ENCODE data around the gene SMG1.
"Not testable (repeated sequence)": the region's sequence is repeated elsewhere in the genome, so short reads cannot be mapped to it uniquely, and the experiment has no call there.

Gene SMG1

DNA sequence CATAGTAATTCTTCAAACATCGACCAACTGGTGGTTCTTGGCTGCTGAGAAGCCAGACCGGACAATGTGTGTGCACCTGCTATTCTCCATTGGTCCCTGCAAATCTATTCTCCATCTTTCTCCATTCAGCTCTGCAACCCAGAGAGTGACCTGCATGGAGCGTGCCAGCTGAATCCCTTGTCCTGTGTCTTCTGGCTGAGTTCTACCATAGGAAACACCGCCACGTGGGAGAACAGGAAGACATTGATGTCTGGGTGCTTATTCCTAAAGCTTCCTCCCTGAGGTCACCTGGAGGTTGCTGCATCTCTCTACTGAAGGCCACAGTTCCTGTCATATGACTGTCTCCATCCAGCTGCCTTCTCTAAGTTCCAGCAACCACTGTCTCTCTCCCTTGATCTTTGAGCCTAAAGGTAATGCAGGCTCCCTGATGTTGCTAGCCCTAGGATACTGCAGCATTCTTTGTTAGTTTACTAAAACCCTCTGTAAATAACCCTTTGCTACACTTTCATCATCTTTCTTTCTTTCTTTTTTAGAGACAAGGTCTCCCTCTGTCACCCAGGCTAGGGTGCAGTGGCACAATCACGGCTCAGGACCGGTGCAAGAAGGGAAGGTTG is 10.6 kb upstream of the SMG1 start:
- in situ Hi-C loops (cut with HindIII; ENCODE audit: low sequenced_read_pairs), result no loop called here

GRCh38 chr16:18933501-18933900 is 7.3 kb upstream of the SMG1 start:
- in situ Hi-C loops (cut with HindIII; ENCODE audit: low sequenced_read_pairs), result no loop called here

DNA sequence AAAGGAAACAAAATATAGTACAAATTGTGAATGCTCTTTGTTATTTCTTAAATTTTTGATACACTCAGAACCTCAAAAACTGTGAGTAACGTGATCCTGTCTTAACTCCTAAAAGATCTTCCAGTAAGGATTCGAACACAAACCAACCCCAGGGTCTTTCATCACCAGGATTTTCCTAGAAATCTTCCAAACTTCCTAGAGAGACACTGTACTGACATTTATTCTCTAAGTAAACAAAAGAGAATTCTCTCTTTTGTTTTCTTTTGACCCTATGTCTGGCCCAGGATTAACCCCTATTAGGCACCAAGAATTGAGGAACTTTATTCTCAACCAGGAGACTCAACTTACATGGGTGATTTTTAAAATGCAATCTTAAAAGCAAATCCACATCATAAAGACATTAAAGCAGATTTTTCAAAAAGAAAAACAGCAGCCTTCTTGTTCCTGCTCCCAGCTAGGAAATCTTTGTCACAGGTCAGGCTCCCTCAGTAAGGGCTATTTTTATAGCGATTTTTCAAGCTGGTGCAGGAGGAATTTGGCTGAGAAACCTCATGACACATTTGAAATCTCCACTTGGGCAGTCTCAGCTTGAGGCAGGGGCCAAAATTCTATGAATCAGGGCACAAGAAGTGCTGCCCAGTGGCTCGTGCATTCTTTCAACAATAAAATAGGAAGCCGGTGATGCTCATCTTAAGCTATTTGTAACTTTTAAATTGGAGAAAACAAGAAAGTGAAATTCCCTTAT is 6.2 kb upstream of the SMG1 start:
- in situ Hi-C loops (cut with HindIII; ENCODE audit: low sequenced_read_pairs), result no loop called here

GRCh38 chr16:18931756-18932155 is 5.5 kb upstream of the SMG1 start:
- in situ Hi-C loops (cut with HindIII; ENCODE audit: low sequenced_read_pairs), result no loop called here

DNA sequence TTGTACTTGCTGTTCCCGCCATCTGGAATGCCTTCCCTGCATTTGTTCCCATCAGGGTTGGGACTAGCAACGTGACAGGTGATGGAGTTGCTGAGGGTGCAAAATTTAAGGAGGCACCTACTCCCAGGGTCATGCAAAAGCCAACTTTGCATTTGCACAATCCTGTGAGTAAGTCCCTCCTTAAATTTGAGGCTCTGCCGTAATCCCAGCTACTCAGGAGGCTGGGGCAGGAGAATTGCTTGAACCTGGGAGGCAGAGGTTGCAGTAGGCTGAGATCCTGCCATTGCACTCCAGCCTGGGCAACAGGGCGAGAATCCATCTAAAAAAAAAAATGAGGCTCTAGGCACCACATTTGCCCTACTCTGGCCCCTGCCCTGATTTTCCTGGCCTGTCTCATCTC is 3.9 kb upstream of the SMG1 start:
- in situ Hi-C loops (cut with HindIII; ENCODE audit: low sequenced_read_pairs), result not testable (repeated sequence)

GRCh38 chr16:18928073-18928472 is 1.9 kb upstream of the SMG1 start:
- in situ Hi-C loops (cut with HindIII; ENCODE audit: low sequenced_read_pairs), result not testable (repeated sequence)

DNA sequence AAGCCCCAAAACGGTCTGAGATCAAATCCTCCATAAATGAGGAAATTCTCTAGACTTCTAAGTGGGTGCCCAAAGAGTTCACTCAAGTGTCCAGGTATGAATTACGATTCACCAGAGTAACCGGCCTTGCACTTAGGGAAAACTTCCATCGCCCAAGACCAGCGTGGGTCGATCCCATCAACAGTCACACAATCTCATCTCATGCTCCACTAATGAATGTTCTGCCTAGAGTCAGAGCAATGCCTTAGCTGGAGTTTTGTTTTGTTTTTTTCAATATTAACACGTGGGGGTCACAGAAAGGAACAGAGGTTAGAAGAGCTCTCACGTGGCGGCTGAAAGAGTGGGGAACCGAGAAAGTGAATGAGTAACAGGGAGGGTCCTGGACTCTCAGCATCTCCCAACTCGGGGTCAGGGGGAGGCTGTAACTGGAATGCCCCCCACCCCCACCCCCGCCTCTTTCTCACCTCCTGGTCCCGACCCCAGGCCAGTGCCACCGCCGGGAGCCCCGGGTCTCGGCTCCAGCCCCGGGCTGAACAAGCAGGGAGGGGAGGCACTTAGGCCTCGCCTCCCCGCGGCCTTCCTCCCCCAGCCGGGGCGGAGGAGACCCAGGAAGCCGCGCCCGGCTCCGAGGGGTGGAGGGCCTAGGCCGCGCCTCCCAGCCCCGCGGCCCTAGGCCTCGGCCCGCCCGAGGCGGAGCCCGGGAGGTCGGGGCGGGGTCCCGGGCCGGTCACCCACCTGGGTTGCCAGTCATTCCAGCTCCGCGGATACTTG is 808 bp downstream of the SMG1 start:
- in situ Hi-C loops (cut with HindIII; ENCODE audit: low sequenced_read_pairs), result not testable (repeated sequence)

DNA sequence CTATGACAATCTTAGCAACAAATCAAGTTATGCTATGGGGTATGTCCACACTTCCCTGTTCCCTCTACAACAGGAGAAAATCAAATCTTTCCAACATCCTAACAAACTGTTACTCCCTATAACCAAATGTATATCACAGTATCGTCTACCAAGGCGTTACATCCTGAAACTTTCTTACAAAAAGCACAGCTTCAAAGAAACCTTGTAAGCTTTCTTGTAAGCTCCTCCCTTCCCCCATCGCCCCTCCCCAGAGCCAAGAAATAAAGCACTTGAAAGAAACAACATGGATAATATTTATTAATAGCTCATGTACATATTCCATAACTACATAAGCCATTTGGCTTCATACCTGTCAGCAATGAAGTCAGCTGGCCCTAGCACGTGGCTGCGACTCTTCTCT is 2.3 kb downstream of the SMG1 start:
- in situ Hi-C loops (cut with HindIII; ENCODE audit: low sequenced_read_pairs), result not testable (repeated sequence)

- in situ Hi-C loops (cut with HindIII; ENCODE audit: low sequenced_read_pairs), result not testable (repeated sequence)
Measured at GRCh38 chr16:18923124-18923523, 3.1 kb downstream of the SMG1 start.

DNA sequence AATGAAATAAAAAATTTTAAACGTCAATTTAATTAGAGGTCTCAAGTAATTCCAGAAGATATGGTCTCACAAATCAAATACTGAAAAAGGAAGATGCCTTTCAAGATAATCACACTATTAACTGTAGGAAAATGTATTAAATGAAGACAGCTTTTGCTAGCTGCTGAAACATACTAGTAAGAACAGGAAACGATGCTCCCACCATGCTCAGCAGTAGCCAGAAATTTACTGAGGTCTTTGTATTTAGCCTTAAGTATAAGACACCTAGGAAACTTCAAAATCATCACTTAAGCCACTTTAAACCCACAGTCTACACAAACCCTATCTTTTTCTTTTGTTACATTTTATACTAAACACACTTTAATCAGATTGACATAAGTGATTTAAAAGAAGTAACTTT is 16.6 kb downstream of the SMG1 start:
- in situ Hi-C loops (cut with HindIII; ENCODE audit: low sequenced_read_pairs), result not testable (repeated sequence)

DNA sequence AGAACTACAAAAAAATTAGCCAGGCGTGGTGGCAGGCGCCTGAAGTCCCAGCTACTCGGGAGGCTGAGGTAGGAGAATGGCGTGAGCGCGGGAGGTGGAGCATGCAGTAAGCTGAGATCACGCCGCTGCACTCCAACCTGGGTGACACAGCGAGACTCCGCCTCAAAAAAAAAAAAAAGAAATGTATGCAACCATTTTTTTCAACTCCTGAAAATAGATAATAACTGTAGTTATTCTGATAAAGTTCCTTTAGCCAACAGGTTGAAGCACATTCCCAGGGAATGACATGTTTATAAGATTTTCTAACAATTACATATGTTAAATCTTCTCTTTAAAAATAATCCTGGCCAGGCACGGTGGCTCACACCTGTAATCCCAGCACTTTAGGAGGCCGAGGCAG is 17.5 kb downstream of the SMG1 start:
- in situ Hi-C loops (cut with HindIII; ENCODE audit: low sequenced_read_pairs), result not testable (repeated sequence)

DNA sequence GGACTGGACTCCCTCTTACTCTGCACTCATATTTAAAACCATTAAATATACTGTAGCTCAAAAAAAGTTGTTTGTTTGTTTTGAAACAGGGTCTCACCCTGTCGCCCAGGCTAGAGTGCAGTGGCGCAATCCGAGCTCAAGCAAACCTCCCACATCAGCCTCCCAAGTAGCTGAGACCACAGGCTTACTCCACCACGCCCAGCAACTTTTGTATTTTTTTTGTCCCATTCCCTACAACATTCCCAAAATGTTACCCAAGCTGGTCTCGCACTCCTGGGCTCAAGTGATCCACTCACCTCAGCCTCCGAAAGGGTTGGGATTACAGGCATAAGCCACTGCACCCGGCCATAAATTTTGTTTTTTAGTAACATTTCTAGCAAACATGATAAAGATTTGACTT is 23.4 kb downstream of the SMG1 start:
- in situ Hi-C loops (cut with HindIII; ENCODE audit: low sequenced_read_pairs), result not testable (repeated sequence)

- in situ Hi-C loops (cut with HindIII; ENCODE audit: low sequenced_read_pairs), result not testable (repeated sequence)
Measured at GRCh38 chr16:18902044-18902443, 24.2 kb downstream of the SMG1 start.

DNA sequence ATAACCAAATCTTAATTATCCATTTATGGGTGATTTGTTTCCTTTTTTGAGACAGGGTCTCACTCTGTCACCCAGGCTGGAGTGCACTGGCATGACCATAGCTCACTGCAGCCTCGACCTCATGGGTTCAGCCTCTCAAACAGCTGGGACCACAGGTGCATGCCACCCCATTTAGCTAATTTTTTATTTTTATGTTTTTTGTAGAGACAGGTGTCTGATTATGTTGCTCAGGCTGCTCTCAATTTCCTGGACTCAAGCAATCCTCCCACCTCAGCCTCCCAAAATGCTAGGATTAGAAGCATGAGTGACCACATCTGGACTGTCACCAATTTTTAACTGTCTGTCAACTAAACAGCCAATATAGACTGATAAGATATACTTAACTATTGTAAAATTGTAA is 25.0 kb downstream of the SMG1 start:
- in situ Hi-C loops (cut with HindIII; ENCODE audit: low sequenced_read_pairs), result not testable (repeated sequence)

DNA sequence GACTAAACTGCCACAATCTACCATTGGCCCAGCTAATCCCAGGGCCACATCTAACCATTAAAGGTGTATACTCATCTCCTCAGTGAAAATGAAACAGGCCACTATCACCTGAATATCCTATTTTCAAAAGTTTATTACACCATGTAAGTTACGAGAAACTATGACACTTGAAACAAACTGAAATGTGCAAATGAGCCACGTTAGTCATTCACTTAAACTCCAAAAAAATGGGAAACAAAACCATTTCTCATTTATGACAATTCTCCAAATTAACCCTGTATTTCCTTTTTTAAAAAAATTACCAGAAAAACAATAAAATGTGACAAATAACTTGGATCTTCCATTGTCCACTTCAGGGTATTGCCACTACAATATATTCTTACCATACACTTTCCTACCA is 41.8 kb downstream of the SMG1 start:
- in situ Hi-C loops (cut with HindIII; ENCODE audit: low sequenced_read_pairs), result not testable (repeated sequence)

DNA sequence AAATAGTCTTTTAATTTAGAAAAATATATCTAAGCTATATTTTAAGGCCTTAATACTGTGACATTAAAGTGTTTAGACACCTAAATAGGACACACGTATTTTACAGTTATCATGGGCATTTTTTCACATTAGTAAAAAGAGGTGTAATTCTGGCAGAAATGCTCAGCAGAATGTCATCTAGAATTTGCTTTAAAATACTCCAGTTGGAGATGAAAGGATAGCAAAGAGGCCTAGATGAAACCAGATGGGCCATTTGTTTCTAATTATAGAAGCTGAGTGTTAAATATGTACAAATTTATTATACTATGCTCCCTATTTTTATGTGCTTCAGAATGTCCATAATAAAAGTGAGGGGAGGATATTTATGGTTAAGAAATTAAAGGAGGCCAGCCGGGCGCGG is 48.5 kb downstream of the SMG1 start:
- in situ Hi-C loops (cut with HindIII; ENCODE audit: low sequenced_read_pairs), result not testable (repeated sequence)

DNA sequence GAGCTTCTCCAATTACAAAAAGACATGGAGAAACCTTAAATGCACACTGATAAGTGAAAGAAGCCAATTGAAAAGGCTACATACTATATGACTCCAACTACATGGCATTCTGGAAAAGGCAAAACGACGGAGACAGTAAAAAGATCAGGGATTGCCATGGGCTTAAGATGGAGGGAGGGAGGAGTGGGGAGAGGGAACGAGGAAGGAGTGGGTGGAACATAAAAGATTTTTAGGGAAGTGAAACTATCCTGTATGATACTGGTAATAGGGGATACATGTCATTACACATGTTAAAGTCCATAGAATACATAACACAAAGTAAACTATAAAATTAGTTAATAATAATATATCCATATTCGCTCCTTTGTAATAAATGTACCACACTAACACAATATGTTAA is 48.9 kb downstream of the SMG1 start:
- in situ Hi-C loops (cut with HindIII; ENCODE audit: low sequenced_read_pairs), result not testable (repeated sequence)

DNA sequence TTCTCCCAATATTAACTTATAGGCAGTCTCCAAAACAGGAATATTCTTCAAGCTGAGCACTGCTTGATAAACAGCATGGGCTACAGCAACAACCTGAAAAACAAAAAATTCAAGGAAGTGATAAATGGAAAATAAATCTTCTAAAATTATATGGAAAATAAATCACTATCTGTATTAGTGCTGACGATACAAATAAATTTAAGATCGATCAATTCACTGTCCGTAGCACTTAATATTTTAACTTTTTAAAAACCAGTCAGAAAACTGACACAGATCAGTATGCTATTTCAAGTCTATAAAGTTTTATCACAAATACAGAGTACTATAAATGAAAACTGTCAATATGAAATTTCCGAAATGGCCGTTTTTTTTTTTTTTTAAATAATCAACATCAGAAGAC is 49.9 kb downstream of the SMG1 start:
- in situ Hi-C loops (cut with HindIII; ENCODE audit: low sequenced_read_pairs), result not testable (repeated sequence)

GRCh38 chr16:18869043-18869771 is 57.0 kb downstream of the SMG1 start:
- in situ Hi-C loops (cut with HindIII; ENCODE audit: low sequenced_read_pairs), result not testable (repeated sequence)

DNA sequence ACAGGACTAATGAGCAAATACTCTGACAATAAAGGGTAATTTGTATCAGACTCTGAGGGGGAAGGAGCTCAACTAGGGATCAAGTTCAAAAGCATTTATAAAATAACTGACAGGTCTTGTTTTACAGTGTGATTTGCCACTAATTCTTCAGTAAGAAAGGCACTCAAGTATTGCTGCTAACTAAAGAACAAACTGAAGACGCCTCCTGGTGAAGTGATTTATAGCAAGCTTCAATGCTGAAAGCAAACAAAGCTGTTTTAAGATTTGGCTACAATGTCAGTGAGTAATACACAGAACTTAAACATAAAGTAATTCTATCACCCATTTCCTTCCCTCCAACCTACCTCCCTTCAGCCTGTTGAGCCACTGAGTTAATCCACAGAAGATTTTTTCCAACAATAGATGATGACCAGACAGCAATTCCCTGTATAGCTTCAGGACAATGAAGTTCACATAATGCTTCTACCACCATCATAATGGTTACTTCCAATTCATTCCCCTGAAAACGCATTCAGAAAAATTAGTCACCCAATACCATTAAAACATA is 59.9 kb downstream of the SMG1 start:
- in situ Hi-C loops (cut with HindIII; ENCODE audit: low sequenced_read_pairs), result not testable (repeated sequence)

GRCh38 chr16:18862891-18863290 is 63.3 kb downstream of the SMG1 start:
- in situ Hi-C loops (cut with HindIII; ENCODE audit: low sequenced_read_pairs), result not testable (repeated sequence)
